GM21717 (cell line): ENCODE measurements around the gene SLC23A2.
"Not testable (repeated sequence)": the region's sequence is repeated elsewhere in the genome, so short reads cannot be mapped to it uniquely, and the experiment has no call there.

Source experiments
- ATAC-seq: cut with Tn5 transposase; IDR thresholded peaks from one replicate; pipeline ENCODE4 v1.9.1; 2021; ENCODE audit warnings: mild to moderate bottlenecking, moderate library complexity; ENCODE audit not compliant: unreplicated experiment

Gene SLC23A2

DNA sequence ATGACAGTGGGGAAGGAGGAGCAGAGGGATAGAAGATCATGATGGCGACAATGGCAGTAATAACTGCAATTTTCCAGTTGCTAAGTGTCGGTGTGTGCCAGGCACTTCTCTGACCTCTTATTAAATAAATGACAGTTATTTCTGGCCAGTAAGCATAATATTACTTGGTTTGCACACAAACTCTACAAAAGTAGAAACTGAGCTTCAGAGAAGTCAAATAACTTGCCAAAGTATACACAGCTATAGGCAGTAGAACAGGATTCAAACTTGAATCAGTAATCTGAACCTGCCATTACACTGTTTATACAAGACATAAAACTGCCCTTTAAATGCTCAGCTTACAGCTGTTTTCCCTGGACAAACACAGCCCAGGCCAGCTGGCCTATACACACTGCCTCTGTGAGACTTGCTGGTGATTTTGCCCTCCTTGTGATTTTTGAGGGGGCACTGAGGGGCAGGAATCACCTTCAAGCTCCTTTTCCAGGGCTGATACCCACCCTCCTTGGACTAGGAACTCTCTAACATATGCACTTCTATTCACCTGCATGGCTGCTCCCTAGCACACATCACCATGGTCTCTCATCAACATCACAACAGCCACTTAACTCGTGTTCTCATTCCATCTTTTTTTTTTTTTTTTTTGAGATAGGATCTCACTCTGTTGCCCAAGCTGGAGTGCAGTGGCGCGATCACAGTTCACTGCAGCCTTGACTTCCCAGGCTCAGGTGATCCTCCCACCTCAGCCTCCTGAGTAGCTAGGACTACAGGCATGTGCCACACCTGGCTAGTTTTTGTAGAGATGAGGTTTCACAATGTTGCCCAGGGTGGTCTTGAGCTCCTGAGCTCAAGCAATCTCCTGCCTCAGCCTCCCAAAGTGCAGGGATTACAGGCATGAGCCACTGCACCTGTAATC lies 63.6 kb downstream of the SLC23A2 start:
- no peak for ATAC-seq

DNA sequence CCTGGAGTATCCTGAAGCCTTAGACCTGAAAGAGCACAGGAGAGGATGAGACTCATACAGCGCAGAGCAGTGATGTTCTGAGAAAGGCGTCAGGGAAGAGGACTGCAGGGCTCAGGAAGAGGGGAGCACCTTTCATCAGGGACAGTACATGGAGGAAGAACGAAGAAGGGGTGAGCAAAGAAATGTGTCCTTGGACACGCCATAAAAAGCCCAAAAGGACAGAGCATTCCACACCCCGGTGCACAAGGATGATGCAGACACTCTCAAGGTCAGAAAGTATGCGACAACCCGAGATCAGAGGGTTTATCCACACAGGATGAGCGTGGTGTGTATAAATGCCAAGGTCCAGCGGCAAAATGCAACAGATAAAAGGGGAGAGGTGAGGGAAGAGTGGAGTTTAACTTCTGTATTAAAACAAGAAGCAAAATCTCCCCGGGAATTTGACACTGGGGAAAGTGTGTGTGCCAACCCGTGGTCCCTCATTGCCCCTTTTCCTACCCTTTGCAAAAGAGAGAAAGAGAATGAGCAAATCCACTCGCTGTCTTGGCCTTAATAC lies 64.4 kb downstream of the SLC23A2 start:
- ATAC-seq, result no peak

- ATAC-seq, result no peak
Observed at GRCh38 chr20:4936392-4936850, 64.9 kb downstream of the SLC23A2 start.

DNA sequence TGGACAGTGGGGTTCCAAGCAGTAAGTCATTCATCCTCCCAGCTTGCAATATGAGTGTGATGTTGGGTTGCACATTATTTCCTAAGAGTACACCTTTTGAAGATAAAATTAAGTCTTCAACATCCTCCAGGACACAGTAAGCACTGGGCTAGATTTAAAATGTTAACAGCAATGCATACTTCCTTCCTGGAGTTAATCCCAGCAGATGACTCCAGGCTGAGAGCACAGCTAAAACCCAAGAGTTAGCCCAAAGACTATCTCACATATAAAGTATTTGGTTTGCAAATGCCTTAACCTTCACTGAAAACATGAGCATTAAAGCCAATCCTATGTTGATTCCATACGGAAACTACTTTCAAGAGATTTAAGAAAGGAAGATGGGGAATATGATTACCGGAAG lies 69.2 kb downstream of the SLC23A2 start:
- ATAC-seq, result no peak

GRCh38 chr20:4929686-4930397 lies 71.5 kb downstream of the SLC23A2 start:
- no peak for ATAC-seq

DNA sequence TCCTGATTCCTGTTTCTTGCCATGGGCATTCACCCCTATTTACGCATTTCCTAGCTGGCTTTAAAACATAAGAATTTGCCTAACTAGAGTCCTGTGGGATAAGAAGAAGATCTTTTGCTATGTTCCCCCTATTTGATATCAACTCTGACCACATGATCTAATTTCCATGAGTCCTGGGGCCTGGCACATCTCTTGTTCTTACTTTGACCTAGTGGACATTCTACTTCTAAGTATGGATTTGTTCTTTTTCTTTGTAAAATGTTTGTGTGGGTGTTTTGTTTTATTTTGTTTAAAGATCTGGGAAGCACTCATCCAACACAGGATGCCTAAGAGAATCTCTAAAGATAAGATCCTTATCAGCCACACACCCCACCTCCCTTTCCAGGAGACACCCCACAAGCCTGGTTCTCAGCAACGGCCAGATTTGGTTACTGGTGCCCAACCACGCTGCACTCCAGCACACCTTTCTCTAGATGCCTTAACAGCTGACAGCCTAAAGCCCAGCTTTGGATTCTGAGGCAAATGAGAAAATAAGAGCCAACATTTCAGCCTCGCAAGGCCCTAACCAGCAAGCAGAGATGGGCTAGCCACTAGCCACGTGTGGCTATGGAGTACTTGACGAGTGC lies 74.7 kb downstream of the SLC23A2 start:
- ATAC-seq, result no peak

DNA sequence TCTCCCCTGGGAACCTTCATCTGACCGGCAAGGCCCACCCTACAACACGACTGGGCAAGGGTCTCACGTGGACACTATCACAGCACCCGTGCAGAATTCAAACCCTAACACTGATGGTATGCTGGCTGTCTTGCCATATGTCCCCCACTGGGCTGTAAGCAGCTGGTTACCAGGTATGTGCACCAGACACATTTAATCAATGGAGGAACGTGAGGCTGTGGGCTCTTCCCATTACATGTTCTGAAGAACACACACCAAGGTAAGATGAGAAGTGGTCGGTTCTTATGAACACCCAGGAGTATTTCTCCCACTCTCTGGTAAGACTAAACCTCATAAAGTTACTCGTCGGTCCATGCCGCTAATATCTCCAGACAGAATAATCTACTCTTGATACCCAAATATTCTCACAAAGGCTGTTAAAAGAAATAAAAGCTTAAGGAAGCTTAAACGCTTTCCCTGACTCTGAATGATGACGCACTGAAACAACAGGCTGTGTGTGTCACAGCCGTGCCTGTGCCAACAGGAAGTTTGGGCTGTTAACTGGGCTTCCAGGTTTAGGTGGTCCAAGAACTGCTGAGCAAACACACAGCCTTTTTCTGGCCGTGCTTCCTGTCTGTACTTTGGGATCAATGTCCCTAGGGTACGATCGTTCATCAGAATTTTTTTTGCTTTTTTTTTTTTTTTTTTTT lies 75.3 kb downstream of the SLC23A2 start:
- ATAC-seq, result no peak

DNA sequence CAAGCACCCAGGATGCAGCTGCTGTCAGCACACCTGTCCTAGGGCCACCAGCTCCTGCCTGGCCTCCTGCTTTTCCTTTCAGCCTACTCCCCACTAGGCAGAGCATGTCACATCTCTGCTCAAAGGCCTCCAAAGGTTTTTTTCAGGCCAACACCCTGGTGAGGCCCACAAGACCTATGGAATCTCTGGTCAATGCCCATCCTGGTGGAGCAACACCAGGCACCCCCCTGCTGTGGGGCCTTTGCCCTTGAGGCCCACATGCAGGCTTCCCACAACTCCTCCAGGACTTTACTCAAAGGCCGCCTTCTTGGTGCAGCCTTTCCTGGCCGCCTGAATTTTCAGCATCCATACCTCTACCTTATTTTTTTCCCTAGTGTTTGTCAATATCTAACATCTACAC lies 76.9 kb downstream of the SLC23A2 start:
- no peak for ATAC-seq

- no peak for ATAC-seq
Observed at GRCh38 chr20:4924032-4924431, 77.3 kb downstream of the SLC23A2 start.

GRCh38 chr20:4922186-4922585 lies 79.1 kb downstream of the SLC23A2 start:
- ATAC-seq, result no peak

GRCh38 chr20:4921271-4921670 lies 80.0 kb downstream of the SLC23A2 start:
- not testable (repeated sequence) for ATAC-seq

- no peak for ATAC-seq
Observed at GRCh38 chr20:4920655-4921054, 80.7 kb downstream of the SLC23A2 start.

DNA sequence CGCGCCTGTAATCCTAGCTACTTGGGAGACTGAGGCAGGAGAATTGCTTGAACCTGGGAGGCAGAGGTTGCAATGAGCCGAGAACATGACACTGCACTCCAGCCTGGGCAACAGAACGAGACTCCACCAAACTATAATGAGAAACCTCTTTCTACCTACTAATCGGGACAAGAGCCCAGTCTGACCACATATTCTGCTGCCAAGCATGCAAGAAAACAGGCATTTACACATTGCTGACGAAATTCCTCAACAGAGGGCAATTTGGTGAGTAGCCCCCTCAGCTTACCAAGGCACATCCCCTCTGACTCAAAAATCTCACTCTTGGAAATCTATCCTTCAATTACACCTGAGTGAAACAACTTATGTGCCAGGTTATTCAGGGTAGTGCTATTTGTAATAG lies 81.2 kb downstream of the SLC23A2 start:
- no peak for ATAC-seq

DNA sequence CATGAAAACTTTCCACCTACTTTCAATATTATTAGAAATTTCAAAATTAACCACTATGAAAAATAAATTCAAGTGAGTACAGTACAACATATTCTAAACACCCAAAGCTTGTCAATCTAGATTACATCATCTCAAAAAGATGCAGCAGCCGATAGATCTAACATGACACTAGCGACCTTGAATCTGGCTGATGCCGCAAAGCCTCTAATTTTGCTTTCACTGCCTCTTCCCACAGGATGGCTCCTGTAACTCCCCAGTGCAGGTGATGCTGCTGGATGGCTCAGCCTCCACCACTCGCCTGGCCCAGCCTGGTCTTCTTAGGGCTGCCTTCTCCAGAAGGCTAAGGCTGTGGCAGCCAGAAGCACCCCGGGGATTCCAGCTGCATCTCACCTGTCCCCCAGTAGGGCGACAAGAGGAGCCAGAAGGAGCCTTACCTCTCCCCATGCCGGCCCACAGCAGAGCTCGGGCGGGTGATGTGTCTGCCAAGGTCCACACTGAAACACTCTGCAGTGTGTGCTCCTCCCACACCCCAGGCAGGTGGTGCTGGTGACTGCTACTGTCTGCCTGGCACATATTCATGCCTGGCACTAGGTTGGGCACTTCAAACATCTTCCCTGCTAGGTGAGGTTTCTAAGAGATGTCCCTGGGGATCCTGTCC lies 82.1 kb downstream of the SLC23A2 start:
- ATAC-seq, result no peak

DNA sequence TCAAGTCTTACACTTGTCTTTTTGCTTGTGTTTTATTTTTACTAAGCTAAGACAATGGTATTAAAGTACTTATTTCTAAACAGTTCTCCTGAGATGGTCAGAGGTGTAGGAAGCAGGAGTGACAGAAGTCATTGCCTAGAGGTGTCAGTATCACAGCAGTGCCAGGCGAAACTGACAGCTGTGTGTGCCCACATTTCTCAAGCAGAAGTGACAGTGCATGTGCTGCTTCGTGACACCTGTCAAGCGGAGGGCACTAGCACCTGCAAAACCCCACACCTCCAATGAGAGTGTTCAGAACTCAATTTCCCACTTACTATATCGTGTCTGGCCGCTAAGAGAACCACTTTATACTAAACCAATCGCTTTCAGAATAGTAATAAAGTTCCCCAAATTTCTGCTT lies 82.8 kb downstream of the SLC23A2 start:
- ATAC-seq, result no peak

DNA sequence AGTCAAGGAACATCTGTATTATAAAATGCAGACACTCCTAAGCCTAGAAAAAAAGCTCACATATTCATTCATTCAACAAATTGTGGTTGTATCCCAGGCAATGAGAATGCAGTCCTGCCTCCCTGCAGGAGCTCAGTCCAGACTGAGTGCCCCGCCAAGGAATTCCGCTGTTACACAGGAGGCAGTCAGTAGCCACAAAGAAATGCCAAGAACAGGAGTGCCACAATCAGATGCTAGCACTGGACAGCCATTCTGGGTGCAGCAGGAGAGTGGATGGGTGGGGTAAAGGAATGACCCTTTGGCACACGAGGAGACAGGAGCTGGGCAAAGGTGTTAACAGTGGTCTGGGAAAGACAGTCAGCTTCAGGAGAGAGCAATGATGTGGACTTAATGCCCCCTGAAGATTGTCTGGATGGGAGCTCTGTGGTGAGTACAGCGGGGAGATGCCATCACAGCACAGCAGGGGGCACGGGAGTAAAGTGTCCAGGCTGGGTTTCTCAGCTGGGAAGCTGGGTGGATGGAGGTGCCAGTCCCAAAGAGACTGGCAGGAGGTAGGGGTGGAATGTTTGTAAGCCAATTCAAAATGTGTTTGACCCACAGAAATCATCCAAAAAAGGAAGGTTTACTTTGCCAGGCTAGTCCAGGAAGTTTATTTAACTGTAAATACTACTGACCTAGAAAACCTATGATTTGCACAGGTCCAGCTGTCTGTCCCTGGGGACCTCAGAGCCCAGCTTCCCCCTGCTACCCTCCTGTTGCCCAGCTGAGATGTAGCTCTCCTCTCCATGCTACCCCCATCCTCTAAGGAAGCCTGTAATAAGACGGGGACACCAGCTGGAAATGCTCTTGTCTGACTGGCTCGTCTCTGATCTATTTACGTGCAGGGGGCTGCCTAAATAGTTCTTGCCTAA lies 84.1 kb downstream of the SLC23A2 start:
- ATAC-seq, result no peak

GRCh38 chr20:4913147-4913546 lies 88.2 kb downstream of the SLC23A2 start:
- no peak for ATAC-seq

- no peak for ATAC-seq
Observed at GRCh38 chr20:4912380-4913142, 88.7 kb downstream of the SLC23A2 start.
